Measurements from ENCODE around the gene CAMKMT. TPM values are rescaled to one million over a fixed set of nuclear protein-coding genes. Genes with fewer than 3 reads are reported as not detected.

CAMKMT gene
- total and polyA plus RNA-seq, 8 donors = 1.4 to 27.4 (median 6.2) TPM

GRCh38 chr2:44614940-44615339, 253.2 kb downstream of the CAMKMT start:
- no peak overlapping the region for H3K27ac ChIP-seq
- no peaks in the 10 kb centered on the region for H3K9me3 ChIP-seq
- peaks cover 0 to 5% (median 0%) of the 10 kb centered on the region in 4 donors for H3K4me1 ChIP-seq
- TF ChIP-seq, protein P1, sequence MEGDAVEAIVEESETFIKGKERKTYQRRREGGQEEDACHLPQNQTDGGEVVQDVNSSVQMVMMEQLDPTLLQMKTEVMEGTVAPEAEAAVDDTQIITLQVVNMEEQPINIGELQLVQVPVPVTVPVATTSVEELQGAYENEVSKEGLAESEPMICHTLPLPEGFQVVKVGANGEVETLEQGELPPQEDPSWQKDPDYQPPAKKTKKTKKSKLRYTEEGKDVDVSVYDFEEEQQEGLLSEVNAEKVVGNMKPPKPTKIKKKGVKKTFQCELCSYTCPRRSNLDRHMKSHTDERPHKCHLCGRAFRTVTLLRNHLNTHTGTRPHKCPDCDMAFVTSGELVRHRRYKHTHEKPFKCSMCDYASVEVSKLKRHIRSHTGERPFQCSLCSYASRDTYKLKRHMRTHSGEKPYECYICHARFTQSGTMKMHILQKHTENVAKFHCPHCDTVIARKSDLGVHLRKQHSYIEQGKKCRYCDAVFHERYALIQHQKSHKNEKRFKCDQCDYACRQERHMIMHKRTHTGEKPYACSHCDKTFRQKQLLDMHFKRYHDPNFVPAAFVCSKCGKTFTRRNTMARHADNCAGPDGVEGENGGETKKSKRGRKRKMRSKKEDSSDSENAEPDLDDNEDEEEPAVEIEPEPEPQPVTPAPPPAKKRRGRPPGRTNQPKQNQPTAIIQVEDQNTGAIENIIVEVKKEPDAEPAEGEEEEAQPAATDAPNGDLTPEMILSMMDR (IDR thresholded peaks at IDR 0.05) = no peak
- TF ChIP-seq POLR2A (IDR thresholded peaks at IDR 0.05) = no peak
- TF ChIP-seq EP300 (IDR thresholded peaks at IDR 0.05) = no peak
- no peak for TF ChIP-seq POLR2AphosphoS5 (IDR thresholded peaks at IDR 0.05)
- intact Hi-C loops (cut with DNase I; ENCODE audit: low total_unique reads) = no loop called here
- H3K27me3 ChIP-seq = no peaks in the 10 kb centered on the region
- 94 to 100% (median 97%) methylated on average over 2 of the region's 2 CpGs for WGBS, 5 donors
- H3K36me3 ChIP-seq = no peaks in the 10 kb centered on the region
- no peak overlapping the region for H3K4me3 ChIP-seq
- DNase-seq = no peak

- Histone ChIP-seq H3K4me3 (no peak overlapping the region), H3K27ac (no peak overlapping the region), H3K9me3 (no peaks in the 10 kb centered on the region), H3K36me3 (no peaks in the 10 kb centered on the region), H3K4me1 (peaks cover 0 to 6% (median 3%) of the 10 kb centered on the region in 4 donors), H3K27me3 (no peaks in the 10 kb centered on the region)
- TF ChIP-seq POLR2AphosphoS5 (IDR thresholded peaks at IDR 0.05) (no peak), POLR2A (IDR thresholded peaks at IDR 0.05) (no peak), EP300 (IDR thresholded peaks at IDR 0.05) (no peak)
- TF ChIP-seq, protein P1 (IDR thresholded peaks at IDR 0.05) = no peak
- WGBS, 5 donors = 77 to 91% (median 87%) methylated on average over 4 of the region's 4 CpGs
- intact Hi-C loops (cut with DNase I; ENCODE audit: low total_unique reads) = no loop called here
- DNase-seq = no peak
Measured at GRCh38 chr2:44615950-44616518, 254.3 kb downstream of the CAMKMT start.

GRCh38 chr2:44616667-44617155, 255.0 kb downstream of the CAMKMT start:
- Histone ChIP-seq H3K4me3 (no peak overlapping the region), H3K4me1 (peaks cover 0 to 6% (median 3%) of the 10 kb centered on the region in 4 donors), H3K27ac (no peak overlapping the region), H3K36me3 (no peaks in the 10 kb centered on the region), H3K9me3 (no peaks in the 10 kb centered on the region), H3K27me3 (no peaks in the 10 kb centered on the region)
- intact Hi-C loops (cut with DNase I; ENCODE audit: low total_unique reads) = no loop called here
- DNase-seq = peak in 1 of 2 donors; percentile 12
- 35 to 50% (median 40%) methylated on average over 3 of the region's 3 CpGs for WGBS, 5 donors
- TF ChIP-seq, protein P1 (IDR thresholded peaks at IDR 0.05) = no peak
- TF ChIP-seq POLR2A (IDR thresholded peaks at IDR 0.05) (no peak), POLR2AphosphoS5 (IDR thresholded peaks at IDR 0.05) (no peak), EP300 (IDR thresholded peaks at IDR 0.05) (no peak)

- TF ChIP-seq POLR2A (IDR thresholded peaks at IDR 0.05) (no peak), EP300 (IDR thresholded peaks at IDR 0.05) (no peak), POLR2AphosphoS5 (IDR thresholded peaks at IDR 0.05) (no peak)
- TF ChIP-seq, protein P1 (IDR thresholded peaks at IDR 0.05) = no peak
- WGBS, 5 donors = 83 to 94% (median 88%) methylated on average over 5 of the region's 5 CpGs
- Histone ChIP-seq H3K27ac (no peak overlapping the region), H3K9me3 (no peaks in the 10 kb centered on the region), H3K36me3 (no peaks in the 10 kb centered on the region), H3K4me1 (peaks cover 0 to 6% (median 3%) of the 10 kb centered on the region in 4 donors), H3K4me3 (no peak overlapping the region), H3K27me3 (no peaks in the 10 kb centered on the region)
- intact Hi-C loops (cut with DNase I; ENCODE audit: low total_unique reads) = no loop called here
- no peak for DNase-seq
Measured at GRCh38 chr2:44618251-44619023, 256.7 kb downstream of the CAMKMT start.
